Measurements from ENCODE around the gene LRRFIP2.

DNA sequence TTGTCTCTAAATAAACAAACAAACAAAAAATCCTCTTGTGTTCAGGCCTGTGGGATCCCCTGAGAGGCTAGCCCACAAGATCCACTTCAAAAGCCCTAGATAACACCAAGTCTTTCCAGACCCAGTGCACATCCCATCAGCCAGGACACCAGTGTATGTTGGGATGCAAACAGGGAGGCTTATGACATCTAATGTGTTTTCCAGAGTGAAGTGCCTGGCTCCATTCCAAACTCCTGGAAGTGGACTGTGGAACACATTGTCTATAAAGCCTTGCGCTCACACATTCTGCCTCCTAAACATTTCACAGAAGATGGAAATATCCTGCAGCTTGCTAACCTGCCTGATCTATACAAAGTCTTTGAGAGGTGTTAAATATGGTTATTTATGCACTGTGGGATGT, 124.1 kb downstream of the LRRFIP2 start:
- TF ChIP-seq, protein P1, sequence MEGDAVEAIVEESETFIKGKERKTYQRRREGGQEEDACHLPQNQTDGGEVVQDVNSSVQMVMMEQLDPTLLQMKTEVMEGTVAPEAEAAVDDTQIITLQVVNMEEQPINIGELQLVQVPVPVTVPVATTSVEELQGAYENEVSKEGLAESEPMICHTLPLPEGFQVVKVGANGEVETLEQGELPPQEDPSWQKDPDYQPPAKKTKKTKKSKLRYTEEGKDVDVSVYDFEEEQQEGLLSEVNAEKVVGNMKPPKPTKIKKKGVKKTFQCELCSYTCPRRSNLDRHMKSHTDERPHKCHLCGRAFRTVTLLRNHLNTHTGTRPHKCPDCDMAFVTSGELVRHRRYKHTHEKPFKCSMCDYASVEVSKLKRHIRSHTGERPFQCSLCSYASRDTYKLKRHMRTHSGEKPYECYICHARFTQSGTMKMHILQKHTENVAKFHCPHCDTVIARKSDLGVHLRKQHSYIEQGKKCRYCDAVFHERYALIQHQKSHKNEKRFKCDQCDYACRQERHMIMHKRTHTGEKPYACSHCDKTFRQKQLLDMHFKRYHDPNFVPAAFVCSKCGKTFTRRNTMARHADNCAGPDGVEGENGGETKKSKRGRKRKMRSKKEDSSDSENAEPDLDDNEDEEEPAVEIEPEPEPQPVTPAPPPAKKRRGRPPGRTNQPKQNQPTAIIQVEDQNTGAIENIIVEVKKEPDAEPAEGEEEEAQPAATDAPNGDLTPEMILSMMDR (conservative IDR thresholded peaks at IDR 0.05 in 1 of 2, IDR thresholded peaks at IDR 0.05 in 1 of 2; ENCODE audit: low read depth in 1 of 2, low read length in 2 of 2), result no peak
- TF ChIP-seq EZH2 (IDR thresholded peaks at IDR 0.05; ENCODE audit: low read length, missing control alignments), result no peak

Data from fibroblast of lung (primary cell).